NB4 (cell line): ENCODE data around the gene LIG3.
A peak's percentile ranks its signal among the peaks of the same experiment; 100 is the strongest.
"Not testable (repeated sequence)": the region's sequence is repeated elsewhere in the genome, so short reads cannot be mapped to it uniquely, and the experiment has no call there.

Source experiments
- DNase-seq: peaks from one replicate; pipeline ENCODE4 v3.0.0; 2010; ENCODE audit warnings: low read depth
- H3K4me3 ChIP-seq: one replicate; pipeline ENCODE4 v1.5.1; 2011; ENCODE audit warnings: mild to moderate bottlenecking, low read depth, low read length, moderate library complexity
- CTCF ChIP-seq: IDR thresholded peaks from one replicate; pipeline ENCODE4 v1.5.1; 2012; ENCODE audit warnings: low read depth, low read length
- MYC ChIP-seq: IDR thresholded peaks from 2 replicates; pipeline ENCODE4 v1.6.1; 2011; ENCODE audit warnings: low read depth, low read length
- POLR2A ChIP-seq: IDR thresholded peaks from 2 replicates; pipeline ENCODE4 v1.6.1; 2011; ENCODE audit warnings: mild to moderate bottlenecking; ENCODE audit not compliant: insufficient read length; ENCODE audit errors: extremely low read depth
- TF ChIP-seq, protein P1 (sequence below): IDR thresholded peaks from 2 replicates; pipeline ENCODE4 v1.6.1; 2011; ENCODE audit warnings: low read depth, low read length

Gene LIG3

GRCh38 chr17:34980353-34980680 is at the start of gene LIG3:
LIG3 (plus strand) TSS chr17:34980512; CDS start chr17:34983006, 2,494 bp downstream.
- DNase-seq, result peak; percentile 97
- peak within 1 kb of the TSS; percentile 80 for H3K4me3 ChIP-seq
- TF ChIP-seq CTCF, result no peak
- TF ChIP-seq MYC, result peak; percentile 100
- TF ChIP-seq, protein P1, sequence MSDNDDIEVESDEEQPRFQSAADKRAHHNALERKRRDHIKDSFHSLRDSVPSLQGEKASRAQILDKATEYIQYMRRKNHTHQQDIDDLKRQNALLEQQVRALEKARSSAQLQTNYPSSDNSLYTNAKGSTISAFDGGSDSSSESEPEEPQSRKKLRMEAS, result peak; percentile 99
- TF ChIP-seq POLR2A, result peak; percentile 79

GRCh38 chr17:34950780-34951179 is 29.5 kb upstream of the LIG3 start:
- DNase-seq, result not testable (repeated sequence)

GRCh38 chr17:34958438-34958837 is 21.9 kb upstream of the LIG3 start:
- TF ChIP-seq, protein P1, result no peak
- TF ChIP-seq POLR2A (no peak), MYC (no peak), CTCF (no peak)
- DNase-seq, result no peak

More at GRCh38 chr17:34950780-34951179, 29.5 kb upstream of the LIG3 start:
- not testable (repeated sequence) for H3K4me3 ChIP-seq

GRCh38 chr17:34961093-34961911 is 19.0 kb upstream of the LIG3 start, which contains the start of the genes CCT6B and ZNF830:
CCT6B (minus strand) TSS chr17:34961460; CDS start chr17:34961393, 67 bp downstream.
ZNF830 (plus strand) TSS chr17:34961540; CDS start chr17:34961567, 27 bp downstream.
- H3K4me3 ChIP-seq, result peak within 1 kb of the TSS; percentile 94
- TF ChIP-seq CTCF, result no peak
- peak; percentile 83 for TF ChIP-seq POLR2A
- TF ChIP-seq, protein P1, result peak; percentile 70; the same call in 1 of the 2 replicates
- peak; percentile 79 for TF ChIP-seq MYC
- DNase-seq, result peak; percentile 98

More at GRCh38 chr17:34958438-34958837, 21.9 kb upstream of the LIG3 start:
- no peak overlapping the region for H3K4me3 ChIP-seq

DNA sequence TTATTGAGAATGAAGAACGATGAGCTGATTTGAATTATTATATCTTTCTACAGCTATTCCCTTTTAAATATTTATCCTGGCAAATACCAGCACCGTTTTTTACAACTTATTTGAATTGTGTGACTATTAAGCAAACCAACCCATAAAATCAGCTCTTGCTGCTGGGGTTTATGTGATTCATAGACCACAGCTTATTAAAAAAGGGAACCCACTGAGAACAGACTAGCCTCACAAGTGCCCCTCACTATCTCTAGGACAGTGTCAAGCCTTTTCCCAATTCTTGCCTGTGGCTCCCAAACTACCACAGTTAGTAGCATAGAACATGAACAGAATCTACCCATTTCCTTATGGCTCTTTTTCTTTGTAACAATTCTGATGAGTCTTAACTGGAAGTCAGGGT is 6.1 kb upstream of the LIG3 start:
- DNase-seq, result peak; percentile 84
- H3K4me3 ChIP-seq, result no peak overlapping the region
- TF ChIP-seq MYC (no peak), CTCF (no peak), POLR2A (no peak)
- TF ChIP-seq, protein P1, result no peak

DNA sequence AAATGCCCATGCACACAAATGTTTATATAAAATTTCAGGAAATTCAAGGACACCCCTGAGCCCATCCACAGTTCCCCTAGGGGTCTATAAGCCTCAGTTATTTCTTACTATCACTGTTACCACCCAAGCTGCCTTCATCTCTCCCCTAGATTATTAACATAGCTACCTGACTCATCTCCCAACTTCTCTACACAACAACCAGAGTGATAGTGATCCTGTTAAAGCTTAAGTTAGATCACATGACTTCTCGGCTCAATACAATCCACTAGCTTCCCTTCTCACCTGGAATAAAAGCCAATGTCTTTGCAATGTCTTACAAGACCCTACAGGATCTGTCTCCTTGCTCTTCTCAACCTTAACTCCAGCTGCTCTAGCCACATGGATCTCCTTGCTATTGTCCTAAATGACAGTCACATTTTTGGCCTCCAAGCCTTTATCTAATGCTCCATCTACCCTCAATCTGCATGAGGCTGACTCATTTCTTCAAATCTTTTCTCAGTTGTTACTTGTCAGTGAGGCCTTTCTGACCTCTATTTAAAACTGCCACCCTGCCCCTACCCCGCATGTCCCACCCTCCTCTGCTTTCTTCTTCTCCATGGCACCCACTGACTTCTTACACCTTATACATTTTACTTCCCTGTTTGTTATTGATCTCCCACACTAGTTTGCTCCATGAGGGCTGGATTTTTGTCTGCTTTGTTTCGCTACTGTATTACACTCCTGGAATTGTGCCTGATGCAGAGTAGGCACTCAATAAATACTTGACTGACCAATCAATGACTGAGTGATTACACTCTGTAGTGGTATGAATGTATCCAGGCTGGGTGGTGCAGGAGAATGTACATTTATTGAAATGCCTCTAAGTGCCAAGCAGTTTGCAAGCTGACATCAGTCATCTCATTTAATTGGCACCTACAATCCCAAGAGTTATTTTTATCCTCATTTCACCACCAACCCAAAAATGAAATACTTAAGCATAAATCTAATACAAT is 5.2 kb upstream of the LIG3 start:
- peak; percentile 61 for DNase-seq
- no peak overlapping the region for H3K4me3 ChIP-seq
- TF ChIP-seq MYC (peak; percentile 17; the same call in 1 of the 2 replicates), POLR2A (no peak), CTCF (no peak)
